Renal pelvis (tissue), 4 donors: ENCODE data around the gene CHST13. TPM values are rescaled to one million over a fixed set of nuclear protein-coding genes. Genes with fewer than 3 reads are reported as not detected.

Source experiments
- DNase-seq: peaks from one replicate; pipeline ENCODE4 v3.0.0-alpha.2; 2013
- polyA plus RNA-seq, 3 donors: library from polyadenylated mRNA; unstranded; fragments of 120-200 nt; gene quantifications; one replicate each; pipeline ENCODE4 v1.2.1, GENCODE V29; 2013; ENCODE audit not compliant: insufficient read length in 3 of 3

CHST13 gene
- polyA plus RNA-seq, 3 donors = 7.4 to 11.0 (median 8.1) TPM

DNA sequence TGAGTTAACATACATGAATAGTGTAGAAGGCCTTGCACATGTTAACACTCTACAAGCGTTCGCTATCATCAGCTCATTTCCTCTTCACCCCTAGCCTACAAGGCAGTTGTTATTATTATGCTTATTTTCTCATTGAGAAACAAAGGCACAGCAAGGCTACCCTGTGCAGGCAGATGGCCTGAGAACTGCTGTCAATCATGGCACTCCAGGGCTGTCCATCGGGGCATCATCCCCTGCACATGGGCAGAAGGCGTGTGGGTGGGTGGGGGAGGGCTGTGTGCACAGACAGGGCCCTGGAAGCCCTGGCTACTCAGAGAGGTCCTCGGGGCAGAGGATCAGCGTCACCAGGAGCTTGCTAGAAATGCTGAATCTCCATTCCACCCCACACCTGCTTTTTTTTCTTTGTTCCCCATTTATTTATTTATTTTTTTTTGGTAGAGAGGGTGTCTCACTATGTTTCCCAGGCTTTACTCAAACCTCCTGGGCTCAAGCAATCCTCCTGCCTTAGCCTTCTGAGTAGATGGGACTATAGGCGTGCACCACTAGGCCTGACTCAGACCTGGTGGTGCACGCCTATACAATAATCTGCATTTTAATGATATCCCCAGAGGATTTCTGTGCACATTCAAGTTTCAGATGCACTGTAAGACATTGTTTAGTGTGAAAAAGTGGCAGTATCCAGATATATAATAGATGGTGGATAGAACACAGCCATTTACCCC is 38.6 kb upstream of the CHST13 start:
- no peak for DNase-seq

DNA sequence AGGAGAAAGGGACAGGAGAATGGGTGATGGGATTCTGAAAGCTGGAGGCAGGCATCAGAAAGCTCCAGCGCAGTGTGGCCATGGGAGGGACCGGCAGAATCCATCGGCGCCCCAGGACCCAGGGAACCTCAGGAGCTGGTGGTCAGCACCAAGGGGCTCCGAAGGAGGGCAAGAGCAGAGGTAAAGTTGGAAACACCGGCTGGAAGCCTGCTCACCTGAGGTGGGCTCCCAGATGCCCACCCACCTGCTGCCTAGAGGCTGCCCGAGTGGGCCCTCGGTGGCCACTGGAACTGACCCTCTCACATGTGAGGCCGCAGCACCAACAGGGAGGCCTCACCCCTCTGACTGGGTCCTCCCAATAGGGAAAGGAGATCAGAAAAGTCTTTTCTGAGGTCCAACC is 38.0 kb upstream of the CHST13 start:
- no peak for DNase-seq

DNA sequence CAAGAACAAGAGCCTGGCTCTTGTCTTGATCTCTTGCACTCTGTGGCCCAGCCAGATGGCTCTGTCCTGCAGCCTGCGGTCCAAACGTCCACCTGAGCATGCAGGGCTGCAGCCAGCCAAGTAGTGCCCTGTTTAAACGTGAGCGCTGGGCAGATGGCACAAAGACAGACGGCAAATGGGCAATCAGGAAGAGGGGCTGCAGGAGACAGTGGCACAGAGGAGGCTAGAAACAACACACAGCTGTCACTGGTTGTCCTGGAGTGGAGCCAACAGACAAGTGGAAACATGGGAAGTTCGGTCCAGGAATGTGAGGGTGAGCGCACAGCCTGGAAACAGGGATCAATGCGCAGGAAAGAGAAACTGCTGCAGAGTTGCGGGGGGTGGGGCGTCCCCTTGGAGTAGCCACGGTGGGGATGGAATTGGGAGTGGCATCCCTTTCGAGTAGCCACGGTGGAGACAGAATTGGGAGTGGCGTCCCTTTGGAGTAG is 37.6 kb upstream of the CHST13 start:
- DNase-seq = no peak

DNA sequence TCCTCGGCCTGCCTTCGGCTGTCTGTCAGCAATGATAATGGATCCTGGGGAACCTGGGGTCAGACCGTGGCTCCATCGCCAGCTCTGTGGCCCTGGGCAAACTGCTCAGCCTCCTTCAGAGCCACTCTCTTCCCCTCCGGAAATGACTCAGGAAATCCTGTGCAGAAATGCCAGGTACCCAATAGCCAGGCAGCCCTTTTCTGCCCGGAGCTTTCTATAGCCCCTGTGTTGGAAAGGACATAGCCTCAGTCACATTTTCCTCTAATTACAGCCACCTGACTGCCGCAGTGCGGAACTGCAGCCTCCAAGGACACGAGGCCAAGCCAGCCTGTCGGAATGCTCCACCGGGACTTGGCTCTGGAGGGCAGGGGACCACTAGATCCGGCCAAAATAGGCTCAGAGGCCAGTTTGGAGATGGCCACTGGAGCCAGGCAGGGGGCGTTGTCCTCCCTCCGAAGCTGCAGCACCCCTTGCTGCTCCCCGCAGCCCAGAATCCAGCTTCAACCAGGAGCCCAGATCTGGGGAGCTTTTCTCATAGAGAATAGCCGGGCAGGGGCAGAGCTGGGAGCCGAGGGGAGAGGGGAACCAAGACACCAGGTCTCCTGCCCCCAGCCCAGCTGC is 36.7 kb upstream of the CHST13 start:
- DNase-seq = no peak

DNA sequence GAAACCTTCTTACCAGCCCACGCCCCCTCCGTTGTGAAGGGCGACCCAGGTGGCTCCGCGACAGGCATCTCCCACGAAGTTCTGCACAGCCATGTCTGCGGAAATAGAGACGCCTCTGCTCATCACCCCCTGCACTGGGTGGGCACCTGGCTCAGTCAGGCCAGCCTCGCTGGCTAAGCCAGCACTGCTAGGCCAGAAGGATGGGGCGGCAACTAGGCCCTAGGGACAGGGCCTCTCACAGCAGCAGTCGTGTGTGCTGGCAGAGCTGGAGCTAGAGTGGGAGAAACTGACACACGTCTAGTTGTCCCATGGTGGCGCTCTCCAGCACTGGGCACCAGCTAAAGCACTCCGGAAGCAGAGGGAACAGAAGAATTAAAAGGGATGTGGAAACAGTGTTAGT is 35.8 kb upstream of the CHST13 start:
- DNase-seq = no peak

DNA sequence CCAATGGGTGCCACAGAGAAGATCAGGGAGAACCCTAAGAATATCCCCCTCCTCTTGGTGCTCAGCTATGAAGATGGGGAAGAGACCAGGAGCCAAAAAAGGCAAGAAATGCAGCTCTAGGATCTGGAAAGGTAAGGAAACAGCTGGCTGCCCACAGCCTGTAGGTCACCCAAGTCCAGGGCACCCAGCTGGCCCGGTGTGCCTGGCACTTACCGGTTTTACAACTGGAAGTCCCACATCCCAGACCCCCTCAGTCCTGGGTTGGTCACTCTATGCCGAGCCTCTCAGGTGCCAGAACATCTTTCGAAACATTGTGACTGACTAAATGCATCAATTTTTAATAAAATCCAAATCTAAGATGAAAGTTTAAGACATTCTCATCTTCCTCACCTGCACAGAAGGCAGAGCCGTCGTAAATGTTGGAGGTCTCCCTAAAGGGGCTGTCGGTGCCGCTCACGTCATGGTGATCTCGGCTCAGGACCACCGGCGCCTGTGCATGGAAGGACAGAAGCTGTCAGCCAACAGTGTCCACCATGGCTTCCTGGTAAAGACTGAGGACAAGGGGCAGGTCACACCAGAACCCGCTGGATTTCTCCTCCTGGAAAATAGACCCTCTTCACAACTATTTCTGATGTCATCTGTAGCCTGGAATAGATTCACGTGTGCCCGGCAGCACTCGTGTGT is 34.9 kb upstream of the CHST13 start:
- no peak for DNase-seq

DNA sequence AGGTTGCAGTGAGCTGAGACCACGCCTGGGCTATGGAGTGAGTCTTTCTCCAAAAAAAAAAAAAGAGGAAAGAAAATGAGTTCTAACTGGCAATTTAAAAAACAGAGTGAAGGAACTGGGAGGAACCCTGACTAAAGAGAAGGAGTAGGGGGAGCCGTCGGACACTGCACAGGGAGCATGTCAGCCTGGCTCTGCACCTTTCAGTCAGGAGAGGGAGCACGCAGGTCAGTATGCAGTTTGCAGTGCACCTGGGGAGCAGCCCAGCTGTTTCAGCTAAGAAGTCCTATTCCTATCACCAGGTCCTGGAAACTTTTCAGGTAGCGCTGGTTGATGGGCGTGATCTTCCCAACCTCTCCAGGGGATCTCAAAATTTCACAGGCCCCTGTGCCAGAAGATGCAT is 33.3 kb upstream of the CHST13 start:
- no peak for DNase-seq

DNA sequence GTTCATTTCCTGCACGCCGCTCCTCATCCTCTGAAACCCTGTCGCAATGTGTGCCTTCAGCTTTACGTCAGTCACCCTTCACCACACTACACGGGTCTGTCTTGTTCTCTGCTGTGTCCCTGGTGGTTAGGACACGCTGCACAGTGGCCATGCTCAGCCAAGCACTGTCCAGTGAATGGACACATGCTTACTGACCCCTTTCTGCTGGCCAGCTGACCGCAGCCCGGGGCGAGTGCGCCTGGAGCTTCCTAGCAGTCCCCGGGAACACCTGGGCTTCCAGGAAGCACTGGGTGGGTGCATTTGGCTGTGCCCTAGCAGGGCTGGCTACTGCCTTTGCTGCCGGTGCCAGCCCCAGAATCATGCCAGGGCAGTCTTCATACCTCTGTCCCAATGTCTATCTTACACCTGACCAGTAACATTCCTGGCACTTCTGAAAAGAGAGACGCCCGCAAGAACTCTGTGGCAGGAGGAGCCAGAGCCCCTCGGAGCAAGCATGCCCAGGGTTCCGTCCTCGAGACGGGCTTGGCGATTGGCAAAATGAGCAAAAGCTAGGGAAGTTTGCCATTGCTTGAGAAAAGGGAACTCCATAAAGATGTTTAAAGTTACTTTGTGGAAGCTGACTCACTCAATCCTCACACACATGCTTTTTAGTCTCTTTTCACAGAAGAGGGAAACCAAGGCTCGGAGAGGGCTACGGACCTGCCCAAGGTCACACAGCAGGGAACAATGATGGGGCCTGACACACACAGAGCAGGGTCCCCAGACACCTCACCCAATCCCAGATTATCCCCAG is 32.5 kb upstream of the CHST13 start:
- no peak for DNase-seq

DNA sequence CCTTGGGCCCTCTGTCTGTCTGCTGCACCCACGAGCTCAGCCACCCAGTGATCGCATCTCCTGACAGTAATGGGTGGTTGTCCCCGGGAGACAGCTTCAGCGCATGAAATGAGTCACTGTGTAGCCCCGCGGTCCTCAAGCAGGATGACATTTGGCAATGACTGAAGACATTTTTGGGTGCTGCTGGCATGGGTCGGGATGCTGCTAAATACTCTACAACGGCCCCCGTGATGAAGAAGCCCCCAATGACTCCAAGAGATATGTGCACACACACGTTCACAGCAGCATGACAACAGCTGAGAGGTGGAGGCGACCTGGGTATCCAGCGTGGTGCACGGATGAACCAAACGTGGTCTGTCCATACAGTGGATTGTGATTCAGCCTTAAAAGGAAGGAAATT is 30.9 kb upstream of the CHST13 start:
- DNase-seq = no peak

DNA sequence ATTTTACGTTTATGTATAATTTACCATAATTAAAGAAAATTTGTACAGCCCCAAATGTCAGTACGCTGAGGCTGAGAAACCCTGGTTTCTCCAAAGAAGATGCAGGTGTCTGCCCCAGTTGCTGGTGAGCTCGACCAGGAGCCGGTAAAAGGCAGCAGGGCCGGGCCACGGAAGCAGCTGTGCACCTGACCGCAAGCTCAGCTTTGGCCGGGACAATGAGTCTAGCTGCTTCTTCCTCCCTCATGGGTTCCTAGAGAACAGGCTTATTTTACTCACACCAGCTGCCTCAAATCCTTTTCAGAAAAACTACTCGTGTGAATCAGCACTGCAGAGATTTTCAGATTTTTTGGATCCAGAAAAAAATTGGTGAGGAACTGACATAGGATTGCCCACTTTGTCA is 30.2 kb upstream of the CHST13 start:
- DNase-seq = no peak

DNA sequence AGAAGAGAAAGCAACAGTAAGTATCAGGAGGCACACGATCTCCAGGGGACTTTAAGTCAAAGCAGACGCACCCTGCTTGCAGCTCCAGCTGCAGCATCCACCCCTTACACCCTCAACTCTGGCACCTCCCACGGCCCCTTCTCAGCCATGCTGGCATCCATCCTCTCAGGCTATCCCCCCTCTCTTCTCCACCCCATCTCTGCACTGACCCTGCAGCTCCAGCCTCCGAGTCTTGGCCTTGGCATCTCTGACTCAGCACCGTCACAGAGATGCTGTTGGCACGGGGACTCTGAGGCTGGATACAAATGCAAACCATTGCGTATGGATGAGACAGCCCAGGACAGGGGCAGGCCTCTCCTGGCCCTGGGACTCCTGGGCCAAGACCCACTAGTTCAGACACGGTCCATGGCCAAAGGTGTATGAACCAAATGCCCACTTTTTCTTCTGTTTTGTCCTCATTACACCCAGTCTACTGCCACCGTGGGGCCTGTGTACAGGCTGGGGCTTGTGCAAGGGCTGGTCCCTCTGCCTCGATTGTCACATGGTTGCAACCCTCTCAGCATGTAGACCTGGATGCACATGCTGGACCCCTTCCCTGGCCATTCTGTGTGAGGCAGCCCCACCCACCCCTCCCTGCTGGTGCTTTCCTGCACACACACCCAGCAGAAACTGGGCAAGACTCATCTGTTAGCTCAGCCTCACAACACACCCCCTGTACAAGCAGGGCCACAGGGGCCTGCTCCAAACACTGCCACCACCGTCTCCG is 29.6 kb upstream of the CHST13 start:
- DNase-seq = no peak

DNA sequence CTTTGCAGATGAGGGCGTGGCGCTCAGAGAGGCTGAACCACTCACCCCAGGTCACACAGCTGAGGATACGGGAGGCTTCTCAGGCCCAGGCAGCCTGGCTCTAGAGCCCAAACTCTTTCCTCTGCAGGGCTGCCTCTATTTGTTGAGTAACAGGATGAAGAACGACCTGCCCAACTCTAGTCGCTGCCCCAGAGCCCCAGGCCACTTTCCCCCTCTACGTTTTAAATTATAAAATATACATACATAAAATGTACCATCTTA is 29.1 kb upstream of the CHST13 start:
- no peak for DNase-seq

DNA sequence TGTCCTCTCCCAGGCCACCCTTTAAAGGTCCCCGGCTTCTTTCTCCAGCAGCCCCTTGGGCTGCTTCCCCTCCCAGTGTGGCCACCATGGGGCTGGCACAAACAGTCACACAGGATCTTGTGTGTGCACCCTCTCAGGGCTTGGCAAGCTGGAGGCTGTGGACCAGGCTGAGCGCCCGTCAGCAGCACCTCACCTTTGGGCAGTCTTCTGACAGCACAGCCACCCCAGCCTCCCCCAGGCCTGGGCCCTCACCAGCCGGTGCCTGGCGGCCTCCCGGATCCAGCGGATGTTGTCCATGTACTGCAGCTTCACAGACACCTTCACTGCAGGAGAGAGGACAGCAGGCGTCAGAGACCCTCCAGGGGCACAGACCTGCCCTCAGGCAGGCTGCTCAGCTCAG is 28.2 kb upstream of the CHST13 start:
- DNase-seq = no peak

DNA sequence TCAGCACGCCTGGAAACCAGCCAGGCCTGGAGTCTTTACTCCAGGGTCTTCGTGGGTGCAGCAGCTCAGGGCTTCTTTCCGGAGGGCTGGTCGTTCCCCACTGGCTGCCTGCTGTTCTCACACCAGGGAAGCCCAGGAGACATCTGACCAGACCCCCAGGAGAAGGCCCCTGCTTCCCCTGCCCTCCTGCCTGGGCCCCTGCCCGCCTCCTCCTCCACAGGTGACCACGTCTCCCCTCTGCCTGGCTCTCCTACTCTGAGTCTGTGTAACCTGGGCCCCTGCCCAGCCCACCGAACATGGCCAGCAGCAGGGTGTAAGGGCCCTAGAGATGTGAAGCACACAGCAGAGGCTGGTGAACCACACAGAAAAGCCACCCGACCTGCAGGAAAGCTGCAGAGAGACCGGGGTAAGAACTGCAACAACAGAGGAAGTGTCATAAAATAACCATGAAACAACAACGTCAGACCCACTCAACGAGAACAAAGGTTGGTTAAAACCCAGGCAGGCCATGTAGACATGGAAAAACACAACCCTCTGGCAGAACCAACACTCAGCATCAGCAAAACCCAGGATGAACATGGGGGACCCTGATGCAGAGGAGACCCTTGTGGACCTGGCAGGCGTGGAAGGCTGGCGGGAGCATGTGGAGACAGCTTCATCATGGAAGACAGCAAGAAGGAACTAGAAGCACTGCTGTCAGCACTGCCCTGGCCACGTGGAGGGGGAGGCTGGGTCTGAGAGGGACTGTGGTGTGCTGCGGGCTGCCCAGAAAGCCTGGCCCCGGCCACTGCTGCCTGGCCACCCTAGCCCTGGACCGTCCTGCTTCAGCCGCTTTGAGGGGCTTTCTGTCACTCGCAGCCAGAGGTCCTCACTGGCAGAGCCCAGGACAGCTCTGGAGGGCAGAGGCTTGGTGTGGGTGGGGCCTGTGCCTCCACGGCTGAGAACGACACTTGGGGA is 26.8 kb upstream of the CHST13 start:
- DNase-seq = no peak

DNA sequence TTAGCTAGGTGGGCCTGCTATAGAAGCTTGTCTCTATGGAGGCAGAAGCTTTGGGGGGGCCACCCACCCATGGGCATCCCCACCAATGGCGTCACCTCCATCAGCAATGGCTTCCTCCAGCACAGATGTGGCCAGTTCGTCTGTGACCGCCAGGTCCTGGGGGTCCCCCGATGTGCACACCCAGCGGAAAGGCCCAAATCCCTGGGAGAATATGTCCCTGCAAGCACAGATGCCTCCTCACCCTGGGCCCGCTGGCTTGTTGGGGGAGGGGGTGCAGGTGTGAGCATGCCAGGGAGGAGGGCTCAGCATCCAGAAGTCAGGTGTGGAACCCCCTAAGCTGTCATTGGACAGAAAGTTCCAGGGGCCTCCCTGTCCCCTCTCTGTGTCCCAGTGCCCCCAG is 26.0 kb upstream of the CHST13 start:
- no peak for DNase-seq

DNA sequence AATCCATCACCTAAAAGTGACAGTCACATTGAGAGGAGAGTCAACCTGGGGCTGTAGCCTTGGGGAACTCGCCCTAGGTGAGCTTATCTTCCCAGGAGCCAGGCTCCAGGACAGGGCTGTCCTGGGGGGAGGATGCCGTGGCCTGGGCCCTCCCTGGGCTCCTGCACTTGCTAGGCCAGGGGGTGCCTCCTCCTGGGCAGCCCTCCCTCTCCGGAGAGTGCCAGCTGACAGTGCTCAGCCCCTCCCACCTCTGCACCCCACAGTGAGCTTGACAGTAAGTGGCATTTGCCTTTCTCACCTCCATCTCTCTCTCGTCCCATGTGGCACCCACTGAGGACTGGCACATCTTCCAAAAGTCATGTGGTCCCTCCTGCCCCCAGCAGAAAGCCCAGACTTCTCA is 25.5 kb upstream of the CHST13 start:
- no peak for DNase-seq

DNA sequence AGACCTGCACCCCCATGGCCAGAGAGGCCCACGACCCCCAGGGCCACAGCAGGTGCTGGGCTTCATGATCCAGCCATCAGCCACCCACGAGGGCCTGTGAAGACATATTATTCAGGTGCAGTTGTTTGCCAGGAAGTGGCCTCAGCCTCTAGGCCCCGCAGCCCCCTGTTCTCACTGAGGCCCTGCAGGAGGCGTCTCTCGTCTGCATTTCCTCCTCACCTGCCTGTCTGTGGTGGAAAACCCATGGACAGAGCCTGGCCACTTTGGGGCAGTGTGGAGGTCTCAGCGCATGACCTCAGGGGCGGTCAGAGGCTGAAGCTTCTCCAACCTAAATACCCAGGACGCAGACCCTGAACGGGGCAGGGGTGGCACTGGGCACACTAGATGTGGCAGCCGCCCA is 25.0 kb upstream of the CHST13 start:
- DNase-seq = no peak

DNA sequence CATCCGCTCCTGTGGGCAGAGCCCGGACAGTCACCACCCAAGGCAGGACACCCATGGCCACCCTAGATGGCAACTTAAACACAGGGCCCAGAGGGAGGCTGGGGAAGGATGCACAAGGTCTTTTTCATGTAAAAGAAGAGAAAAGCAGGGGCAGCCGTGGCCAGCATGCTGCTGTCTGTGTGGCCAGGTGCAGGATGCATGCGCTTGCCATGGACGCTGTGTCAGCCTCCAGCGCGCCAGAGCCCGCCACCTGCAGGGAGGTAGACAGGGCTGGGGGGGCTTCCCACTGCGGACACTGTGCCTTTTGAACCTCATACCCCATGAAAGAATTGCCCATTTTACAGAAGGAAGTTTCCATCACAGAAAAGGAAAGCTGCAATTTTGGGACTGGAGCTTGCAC is 24.6 kb upstream of the CHST13 start:
- DNase-seq = no peak

DNA sequence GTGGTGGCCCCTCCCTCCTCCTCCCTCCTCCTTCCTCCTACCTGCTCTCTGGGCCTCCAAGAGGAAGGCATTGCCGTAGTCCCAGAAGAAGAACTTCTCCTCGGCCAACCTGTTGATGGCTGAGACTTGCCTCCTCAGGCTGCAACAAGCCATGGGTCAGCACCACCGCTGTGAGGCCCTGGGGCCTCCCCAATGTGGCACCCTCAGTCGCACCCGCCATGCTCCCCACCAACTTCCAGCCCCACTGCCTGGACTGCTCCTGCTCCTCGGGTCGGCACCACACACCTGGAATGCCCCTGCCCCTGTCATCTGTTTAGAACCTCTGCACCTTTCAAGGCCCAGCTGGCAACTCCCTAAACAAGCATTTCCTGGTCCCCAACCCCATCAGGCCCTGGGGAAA is 23.9 kb upstream of the CHST13 start:
- no peak for DNase-seq

DNA sequence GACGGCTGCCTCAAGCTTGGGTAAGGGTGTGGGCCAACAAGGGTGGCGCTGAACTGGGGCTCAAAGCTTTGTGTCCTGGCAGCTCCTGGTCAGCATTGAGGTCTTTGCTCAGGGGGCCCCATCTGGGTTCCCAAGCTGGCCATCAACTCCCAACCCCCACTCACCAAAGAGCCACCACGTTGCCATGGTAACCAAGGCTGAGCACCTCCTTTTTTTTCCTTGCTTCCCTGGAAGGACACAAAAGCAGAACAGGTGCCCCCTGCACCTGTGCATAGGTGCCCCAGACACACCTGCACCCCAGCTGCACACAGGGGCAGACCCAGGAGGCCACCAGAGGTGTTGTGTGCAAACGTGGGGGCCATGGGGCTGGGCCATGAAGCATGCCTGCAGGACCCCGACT is 22.9 kb upstream of the CHST13 start:
- no peak for DNase-seq

DNA sequence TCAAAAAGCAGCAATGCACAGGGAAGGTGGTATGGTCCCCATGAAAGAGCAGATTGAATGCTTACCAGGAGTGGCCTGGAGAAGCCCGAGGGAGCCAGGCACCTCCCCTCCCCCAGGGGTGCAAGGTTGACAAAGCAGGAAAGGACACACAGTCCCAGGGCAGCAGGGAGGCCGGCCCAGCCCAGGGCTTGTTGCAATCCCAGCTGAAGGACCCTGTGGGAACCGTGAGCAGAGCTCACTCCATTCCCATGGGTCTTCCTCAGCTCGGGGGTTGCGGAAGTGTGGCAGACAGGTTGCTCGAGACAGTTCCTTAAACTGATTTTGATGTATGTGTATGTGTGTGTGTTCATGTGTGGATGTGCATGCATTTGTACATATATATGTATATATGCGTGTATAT is 22.2 kb upstream of the CHST13 start:
- no peak for DNase-seq
